NCI-H187 (cell line): ENCODE data around the gene KATNB1.
"Not testable (repeated sequence)": the region's sequence is repeated elsewhere in the genome, so short reads cannot be mapped to it uniquely, and the experiment has no call there.

Source experiments
- DNase-seq, 2 experiments: peaks; one replicate each; lab custom pipeline; 2025; lab: John Stamatoyannopoulos, UW

Gene KATNB1

DNA sequence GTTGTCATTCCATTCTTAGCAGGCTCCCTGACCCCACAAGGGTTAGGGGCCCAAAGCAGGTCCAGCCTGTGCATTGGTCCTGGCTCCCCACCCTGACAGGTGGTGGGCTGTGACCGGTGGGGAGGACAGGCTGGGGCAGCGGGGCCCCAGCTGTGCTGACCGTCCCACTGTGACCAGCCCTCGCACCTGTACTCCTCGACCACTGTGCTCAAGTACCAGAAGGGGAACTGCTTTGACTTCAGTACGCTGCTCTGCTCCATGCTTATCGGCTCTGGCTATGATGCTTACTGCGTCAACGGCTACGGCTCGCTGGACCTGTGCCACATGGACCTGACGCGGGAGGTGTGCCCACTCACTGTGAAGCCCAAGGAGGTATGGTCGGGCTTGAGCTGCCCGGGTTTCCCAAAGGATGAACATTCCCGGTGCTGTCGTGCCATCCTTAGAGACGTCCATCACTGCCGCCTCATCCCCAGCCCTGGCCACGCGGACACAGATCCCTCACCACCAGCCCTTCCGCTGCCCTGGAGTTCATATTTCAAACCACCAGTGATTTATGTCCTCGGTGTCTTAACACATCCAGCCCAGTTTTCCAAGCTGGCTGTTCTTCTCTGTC, 33.7 kb upstream of the KATNB1 start:
- DNase-seq = no peak

DNA sequence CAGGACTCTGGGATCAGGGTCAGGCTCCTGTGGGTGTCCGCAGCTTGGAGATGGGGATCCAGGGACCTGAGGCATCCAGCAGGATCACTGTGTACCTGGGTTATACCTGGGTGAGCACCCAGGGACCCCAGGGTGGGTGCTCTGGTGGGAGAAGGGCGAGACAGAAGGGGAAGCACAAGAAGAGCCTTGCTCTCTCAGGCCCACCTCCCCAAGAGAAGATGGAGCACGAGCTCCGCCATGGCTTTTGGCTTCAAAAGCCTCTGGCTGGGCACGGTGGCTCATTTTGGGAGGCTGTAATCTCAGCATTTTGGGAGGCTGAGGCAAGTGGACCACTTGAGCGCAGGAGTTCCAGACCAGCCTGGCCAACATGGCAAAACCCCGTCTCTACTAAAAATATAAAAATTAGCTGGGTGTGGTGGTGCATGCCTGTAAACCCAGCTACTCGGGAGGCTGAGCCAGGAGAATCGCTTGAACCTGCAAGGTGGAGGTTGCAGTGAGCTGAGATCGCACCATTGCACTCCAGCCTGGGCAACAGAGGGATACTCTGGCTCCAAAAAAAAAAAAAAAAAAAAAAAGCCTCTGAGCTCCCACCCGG, 32.1 kb upstream of the KATNB1 start:
- no peak for DNase-seq

DNA sequence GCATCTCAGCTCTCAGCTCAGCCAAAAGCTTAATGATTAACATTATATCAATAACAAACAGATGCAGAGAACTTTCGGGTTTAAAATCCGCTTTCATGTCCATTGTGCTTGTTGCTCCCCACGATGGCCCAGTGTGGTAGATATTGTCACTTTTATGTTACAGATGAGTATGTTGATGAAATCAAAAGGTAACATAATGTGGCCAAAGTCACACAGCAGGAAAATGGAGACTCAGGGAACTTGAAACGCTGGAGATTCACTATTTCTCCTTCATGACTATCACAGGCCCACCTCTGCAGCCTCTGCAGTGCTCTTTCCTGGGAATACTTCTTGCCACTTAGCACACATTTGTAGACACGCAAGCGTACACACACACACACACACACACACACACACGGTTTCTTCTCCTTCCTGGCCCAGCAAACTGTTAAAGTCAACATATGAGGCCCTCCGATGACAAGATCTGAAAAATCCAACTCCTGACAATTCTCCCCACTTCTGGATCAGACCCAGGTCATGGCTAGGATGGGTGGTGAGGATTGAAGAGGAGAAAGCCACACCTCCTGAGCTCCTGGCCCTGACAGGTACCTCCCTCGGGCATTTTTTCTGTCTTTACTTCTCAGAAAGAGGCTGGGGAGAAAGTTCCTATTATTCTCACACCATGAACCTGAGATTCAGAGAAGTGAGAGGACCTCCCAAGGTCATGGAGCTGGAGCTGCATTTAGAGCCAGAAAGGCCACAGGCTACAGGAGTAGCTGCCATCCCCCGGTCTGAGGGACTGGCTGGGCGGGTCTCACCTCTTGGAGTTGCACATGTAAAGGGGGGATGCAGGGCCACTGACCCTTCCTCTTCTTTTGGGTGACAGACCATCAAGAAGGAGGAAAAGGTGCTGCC, 31.3 kb upstream of the KATNB1 start:
- no peak for DNase-seq

DNA sequence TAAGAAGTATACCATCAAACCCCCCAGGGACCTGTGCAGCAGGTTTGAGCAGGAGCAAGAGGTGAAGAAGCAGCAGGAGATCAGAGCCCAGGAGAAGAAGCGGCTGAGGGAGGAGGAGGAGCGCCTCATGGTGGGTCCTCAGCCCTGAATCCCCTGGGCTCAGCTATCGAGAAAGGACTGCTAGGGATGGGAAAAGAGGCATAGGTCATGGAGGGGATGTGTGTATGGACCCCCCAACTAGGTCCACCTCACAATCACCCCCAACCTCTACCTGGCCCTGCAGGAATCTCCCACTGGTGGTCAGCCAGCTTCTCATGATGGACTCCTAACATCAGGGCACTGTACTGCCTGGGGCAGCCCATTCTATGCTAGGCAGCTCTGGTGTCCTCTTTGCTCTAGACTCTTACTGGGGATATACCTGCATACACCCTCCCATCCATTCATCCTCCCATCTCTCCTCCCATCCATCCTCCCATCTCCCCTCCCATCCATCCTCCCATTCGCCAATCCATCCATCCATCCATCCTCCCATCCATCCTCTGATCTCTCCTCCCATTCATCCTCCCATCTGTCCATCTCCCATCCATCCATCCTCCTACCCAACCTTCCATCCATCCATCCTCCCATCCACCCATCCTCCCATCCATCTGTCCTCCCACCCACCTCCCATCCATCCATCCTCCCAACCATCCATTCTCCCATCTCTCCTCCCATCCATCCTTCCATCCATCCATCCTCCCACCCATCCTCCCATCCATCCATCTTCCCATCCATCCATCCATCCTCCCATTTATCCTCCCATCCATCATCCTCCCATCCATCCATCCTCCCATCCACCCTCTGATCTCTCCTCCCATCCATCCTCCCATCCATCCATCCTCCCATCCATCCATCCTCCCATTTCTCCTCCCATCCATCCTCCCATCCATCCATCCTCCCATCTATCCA, 30.4 kb upstream of the KATNB1 start:
- no peak for DNase-seq

DNA sequence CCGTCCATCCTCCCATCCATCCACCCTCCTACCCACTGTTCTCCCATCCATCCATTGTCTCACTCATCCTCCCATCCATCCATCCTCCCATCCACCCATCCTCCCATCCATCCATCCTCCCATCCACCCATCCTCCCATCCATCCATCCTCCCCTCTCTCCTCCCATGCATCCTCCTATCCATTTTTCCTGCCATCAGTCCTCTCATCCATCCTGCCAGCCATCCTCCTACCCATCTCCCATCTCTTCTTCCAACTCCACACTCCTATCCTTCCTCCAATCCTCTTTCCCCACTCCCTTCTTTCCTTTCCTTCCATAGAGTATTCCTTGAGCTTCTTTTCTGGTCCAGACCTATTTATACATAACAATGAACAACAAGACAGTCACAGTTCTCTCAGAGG, 28.9 kb upstream of the KATNB1 start:
- no peak for DNase-seq

DNA sequence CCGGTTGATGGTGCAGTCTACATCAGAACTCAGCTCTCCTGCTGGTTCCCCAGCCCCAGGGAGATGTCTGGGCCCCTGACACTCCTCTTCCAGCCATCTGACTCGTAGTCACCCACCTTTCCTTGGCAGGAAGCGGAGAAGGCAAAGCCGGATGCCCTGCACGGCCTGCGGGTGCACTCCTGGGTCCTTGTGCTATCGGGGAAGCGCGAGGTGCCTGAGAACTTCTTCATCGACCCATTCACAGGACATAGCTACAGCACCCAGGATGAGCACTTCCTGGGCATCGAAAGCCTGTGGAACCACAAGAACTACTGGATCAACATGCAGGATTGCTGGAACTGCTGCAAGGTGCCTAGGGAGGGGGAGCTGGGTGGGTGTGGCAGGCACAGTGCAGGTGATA, 28.2 kb upstream of the KATNB1 start:
- no peak for DNase-seq

DNA sequence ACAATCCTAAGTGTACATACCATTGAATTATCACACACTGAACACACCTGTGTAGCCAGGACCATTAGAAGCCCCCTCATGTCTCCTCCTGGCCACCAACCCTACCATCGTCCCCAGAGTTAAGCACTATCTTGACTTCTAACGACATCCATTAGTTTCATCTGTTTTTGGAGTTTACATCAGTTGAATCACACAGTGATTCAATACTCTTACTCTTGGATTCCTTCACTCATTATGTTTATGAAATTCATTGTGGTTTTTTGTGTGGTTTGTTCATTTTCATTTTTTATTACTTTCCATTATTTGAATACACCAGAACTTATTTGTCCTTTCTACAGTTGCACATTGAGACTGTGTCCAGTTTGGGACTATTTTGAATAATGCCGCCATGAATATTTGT, 27.4 kb upstream of the KATNB1 start:
- no peak for DNase-seq

DNA sequence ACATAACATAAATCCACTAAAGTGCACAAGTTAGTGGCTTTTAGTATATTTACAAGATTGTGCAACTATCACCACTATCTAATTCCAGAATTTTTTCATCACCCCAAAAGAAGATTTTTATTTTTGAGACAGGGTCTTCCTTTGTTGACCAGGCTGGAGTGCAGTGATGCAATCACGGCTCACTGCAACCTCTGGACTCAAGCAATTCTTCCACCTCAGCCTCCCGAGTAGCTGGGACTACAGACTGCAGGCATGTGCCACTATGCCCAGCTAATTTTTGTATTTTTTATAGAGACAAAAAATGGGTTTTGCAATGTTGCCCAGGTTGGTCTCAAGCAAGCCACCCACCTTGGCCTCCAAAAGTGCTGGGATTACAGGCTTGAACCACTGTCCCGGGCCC, 25.9 kb upstream of the KATNB1 start:
- DNase-seq = no peak

DNA sequence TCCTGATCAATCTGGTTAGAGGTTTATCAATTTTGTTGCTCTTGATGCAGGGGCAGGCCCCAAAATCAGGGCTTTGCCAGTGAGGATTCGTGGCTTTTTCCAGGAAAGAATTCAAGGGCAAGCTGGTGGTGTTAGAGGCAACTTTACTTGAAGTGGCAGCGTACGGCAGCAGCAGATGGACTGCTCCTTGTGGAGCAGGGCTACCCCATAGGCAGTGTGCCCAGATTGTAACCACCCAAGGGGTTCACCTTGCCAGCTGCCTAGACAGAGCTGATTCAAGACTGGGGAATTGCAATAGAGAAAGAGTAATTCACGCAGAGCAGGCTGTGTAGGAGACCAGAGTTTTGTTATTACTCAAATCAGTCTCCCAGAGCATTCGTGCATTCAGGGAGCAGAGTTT, 24.2 kb upstream of the KATNB1 start:
- no peak for DNase-seq

DNA sequence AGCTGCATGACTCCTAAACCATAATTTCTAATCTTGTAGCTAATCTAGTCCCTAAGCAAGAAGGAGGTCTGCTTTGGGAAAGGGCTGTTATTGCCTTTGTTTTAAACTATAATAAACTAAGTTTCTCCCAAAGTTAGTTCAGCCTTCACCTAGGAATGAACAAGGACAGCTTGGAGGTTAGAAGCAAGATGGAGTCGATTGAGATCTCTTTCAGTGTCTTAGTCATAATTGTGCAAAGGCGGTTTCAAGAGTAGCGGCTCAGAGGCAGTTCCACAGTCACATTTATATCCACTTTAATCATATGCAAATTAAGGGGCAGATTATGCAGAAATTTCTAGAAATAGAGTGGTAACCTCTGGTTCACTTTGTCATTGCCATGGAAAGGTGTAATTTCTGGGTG, 23.6 kb upstream of the KATNB1 start:
- no peak for DNase-seq

DNA sequence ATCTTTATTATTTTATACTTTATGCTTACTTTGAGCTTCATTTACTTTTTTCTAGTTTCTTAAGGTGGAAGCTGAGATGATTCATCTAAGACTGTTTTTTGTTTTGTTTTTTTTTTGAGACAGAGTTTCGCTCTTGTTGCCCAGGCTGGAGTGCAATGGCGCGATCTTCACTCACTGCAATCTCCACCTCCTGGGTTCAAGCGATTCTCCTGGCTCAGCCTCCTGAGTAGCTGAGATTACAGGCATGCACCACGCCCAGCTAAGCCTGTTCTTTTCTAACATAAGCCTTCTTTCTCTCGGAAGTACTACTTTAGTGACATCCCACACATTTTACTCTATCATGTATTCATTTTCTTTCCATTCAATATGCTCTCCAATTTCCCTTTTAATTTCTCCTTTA, 23.0 kb upstream of the KATNB1 start:
- DNase-seq = not testable (repeated sequence)

DNA sequence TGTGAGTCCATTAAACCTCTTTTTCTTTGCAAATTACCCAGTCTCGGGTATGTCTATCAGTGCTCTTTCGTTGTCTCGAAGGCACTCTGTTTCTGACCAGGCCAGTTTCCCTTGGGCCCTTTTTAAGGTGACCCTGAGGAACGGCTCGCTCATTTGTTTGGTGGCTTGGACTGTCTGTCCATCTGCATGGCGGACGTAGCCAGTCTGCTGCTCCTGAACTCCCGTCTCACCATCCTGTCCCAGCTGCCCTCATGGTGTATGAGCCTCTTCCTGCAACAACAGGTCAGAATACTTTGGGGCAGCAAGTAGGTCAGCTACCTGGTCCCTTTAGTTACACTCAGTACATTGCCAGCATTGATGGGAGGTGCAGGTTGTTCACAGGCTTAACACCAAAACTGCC, 22.0 kb upstream of the KATNB1 start:
- no peak for DNase-seq

DNA sequence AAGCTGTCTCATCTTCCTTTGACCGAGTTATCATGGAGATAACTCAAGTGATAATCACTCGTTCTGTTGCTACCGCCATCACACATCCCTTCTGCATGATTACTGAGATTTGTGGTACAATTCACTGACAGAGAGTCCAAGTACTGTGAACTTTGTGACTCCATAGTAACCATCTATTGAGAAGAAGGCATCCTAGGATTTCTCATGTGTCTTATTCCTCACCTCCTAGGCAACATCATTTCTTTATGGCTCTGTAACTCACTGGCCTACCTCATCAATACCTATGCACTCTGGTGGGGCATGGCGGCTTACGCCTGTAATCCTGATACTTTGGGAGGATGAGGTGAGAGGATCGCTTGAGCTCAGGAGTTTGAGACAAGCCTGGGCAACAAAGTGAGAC, 21.5 kb upstream of the KATNB1 start:
- DNase-seq = no peak

DNA sequence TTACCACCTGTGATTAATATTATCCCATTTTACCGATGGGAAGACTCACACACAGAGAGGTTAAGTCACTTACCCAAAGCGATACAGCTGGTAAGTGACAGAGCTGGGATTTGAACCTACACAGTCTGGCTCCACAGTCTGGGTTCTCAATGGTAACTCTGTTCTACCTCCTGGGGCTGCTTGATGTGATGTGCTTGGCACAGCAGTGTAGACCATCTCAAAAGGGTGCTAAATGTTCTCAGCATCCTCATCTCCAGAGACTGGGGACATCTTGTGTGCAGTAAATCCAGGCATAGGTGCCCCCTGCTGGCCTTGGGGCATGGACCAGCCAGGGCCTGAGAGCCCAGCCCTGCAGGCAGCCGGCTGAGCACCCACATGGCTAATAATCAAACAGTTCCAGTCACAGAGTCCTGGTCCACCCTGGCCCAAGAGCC, 15.4 kb upstream of the KATNB1 start:
- no peak for DNase-seq

DNA sequence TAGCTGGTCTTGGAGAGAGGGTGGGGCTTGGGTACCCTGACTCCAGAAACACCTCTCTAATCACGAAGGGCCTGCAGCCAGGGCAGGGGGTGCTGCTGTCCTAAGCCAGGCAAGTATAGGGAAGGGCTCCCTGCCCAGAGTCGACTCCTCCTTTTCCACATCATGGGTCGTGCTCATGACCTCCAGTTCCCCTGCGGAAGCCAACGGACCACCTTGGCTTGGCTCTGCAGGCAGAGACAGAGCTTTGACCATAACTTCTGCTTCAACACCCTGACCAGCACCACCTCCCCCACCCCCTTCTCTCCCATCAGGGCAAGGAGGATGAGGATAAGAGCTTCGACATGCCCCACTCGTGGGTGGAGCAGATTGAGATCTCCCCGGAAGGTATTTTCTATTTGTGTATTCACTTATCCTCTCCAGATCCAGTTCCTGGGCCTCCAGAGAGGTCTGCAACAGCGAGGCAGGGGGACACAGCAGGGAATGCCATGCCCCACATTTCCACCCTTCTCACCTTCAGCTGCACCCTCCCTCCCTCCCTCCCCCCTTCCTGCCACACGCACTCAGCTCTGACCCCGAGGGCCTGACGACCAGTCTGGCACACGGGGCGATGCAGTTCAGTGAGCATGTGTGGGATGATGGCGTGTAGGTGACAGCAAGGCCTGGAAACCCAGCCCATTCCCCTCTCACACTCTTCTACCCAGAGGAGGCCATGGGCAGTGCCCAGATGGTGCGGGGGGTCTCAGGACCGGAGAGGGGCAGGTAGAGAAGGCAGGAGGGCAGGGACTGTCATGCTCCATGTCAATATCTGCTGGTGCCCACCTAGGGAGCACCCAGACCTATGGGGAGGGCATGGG, 14.0 kb upstream of the KATNB1 start:
- DNase-seq = no peak

DNA sequence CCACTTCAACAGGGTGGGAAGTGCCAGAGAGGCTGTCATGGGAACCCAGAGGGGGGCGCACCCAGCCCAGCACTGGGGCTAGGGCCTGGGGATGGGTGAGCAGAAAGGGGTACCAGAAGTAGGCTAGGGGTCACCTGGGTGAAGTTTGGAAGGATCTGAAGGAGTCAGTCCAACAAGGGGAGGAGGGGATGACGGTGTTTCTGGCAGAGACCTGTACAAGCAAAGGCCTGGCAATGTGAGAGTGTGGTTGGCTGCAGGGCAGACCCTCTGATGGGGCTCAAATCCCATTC, 13.4 kb upstream of the KATNB1 start:
- no peak for DNase-seq

DNA sequence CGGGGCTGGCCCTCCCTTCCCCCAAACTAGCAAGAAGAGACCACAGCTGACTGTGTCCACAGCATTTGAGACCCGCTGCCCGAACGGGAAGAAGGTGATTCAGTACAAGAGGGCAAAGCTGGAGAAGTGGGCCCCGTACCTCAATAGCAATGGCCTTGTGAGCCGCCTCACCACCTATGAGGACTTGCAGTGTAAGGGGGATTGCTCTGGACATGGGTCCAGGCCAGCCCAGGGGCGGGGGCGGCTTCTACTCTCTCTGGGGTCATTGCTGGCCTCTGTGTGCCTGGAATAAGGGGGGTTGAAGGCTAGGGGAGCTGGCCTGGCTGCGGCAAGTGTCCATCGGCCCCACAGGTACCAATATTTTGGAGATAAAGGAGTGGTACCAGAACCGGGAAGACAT, 12.9 kb upstream of the KATNB1 start:
- no peak for DNase-seq

DNA sequence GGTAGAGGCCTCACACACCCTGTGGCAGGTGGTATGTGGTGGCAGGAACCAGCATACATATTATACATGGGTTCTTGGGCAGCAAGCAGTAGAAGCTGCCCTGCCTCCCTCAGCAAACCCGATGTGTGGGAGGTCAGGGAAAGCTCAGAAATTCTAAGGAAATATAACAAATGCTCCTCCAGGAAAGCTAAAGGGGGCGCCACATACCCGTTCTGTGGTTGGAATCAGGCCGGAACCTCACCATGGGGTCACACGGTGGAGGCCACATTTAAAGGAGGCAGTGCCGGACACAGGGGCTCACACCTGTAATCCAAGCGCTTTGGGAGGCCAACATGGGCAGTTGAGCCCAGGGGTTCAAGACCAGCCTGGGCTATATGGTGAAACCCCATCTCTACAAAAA, 12.4 kb upstream of the KATNB1 start:
- no peak for DNase-seq

DNA sequence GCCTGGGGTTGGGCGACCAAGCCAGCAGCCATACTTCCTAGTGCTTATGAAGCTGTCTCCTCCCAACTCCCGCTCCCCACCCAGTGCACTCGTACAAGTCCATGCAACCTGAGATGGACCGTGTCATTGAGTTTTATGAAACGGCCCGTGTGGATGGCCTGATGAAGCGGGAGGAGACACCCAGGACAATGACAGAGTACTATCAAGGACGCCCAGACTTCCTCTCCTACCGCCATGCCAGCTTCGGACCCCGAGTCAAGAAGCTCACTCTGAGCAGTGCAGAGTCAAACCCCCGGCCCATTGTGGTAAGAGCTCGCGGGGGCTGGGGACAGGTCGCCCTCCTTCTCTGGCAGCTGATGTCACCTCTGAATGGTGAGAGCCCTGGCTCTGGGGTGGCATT, 11.0 kb upstream of the KATNB1 start:
- DNase-seq = no peak

DNA sequence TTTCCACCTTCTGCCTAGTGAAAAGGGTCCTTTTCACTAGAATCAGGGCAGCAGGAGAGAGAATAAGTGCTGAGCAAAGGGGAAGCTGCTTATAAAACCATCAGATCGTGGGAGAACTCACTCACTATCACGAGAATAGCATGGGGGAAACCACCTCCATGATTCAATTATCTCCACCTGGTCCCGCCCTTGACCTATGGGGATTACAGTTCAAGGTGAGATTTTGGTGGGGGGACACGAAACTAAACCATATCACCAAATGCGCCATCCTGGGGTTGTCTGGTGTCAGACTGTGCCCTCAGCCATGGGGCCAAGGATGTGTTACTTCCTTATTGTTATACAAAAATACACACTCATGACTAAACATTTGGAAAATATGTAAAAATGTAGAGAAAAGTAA, 10.4 kb upstream of the KATNB1 start:
- DNase-seq = no peak

DNA sequence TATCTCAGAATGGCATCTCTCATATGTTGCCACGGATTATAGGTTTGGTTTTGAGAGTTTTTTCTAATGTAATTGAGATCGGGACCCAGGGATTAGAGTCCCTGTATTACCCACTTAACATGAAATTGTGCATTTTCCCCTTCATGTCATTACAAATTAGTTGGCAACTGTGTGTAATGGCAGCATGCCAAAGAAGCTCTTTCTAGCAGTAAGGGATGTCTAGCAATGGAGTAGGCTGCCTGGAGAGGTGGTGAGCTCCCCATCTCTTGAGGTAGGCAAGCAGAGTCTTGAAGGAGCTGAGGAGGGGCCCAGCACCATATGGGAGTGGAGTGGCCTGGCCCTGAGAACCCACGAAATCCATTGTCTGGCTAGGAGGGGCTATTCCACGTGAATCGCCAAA, 10.0 kb upstream of the KATNB1 start:
- no peak for DNase-seq

DNA sequence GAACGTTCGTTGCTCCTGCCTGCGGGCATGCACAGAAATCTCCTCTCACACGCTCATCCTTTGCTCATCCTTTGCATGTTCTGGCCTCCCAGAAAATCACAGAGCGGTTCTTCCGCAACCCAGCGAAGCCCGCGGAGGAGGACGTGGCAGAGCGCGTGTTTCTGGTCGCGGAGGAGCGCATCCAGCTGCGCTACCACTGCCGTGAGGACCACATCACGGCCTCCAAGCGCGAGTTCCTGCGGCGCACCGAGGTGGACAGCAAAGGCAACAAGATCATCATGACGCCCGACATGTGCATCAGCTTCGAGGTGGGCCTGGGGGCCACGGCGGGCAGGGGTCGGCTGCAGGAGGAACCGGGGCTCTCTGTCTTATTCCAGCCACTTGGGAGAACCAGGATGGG, 9.6 kb upstream of the KATNB1 start:
- no peak for DNase-seq
